Keratinocyte (primary cell): Measurements from ENCODE around the gene PLA1A. TPM values are rescaled to one million over a fixed set of nuclear protein-coding genes. Genes with fewer than 3 reads are reported as not detected.

Experiments
- DNase-seq: peaks from one replicate; pipeline ENCODE4 v3.0.0-alpha.2; 2011; ENCODE audit warnings: low read depth, missing footprints, low spot score
- FAIRE-seq: peaks from 2 replicates; lab custom pipeline; 2011; peaks lifted over from hg19 to GRCh38; lab: Jason Lieb, UNC
- H2AFZ ChIP-seq: 2 replicates; pipeline ENCODE4 v1.6.0; 2012; ENCODE audit warnings: low read length, control low read depth, inconsistent platforms; ENCODE audit not compliant: control insufficient read depth
- H3K27ac ChIP-seq: 2 replicates; pipeline ENCODE4 v1.5.1; 2011; ENCODE audit warnings: low read length; ENCODE audit not compliant: control insufficient read depth, insufficient read depth
- H3K27me3 ChIP-seq: 3 replicates; pipeline ENCODE4 v1.6.0; 2011; ENCODE audit warnings: low read length; ENCODE audit not compliant: control insufficient read depth, insufficient read depth; ENCODE audit errors: extremely low read depth
- H3K36me3 ChIP-seq, 2 experiments: 2 replicates in 1 of 2; 3 replicates in 1 of 2; pipeline ENCODE4 v1.5.1; 2011; ENCODE audit warnings: low read length in 2 of 2, mild to moderate bottlenecking in 1 of 2; ENCODE audit not compliant: control insufficient read depth in 2 of 2, insufficient read depth in 2 of 2; ENCODE audit errors: extremely low read depth in 1 of 2
- H3K4me1 ChIP-seq: 3 replicates; pipeline ENCODE4 v1.5.1; 2011; ENCODE audit warnings: low read length; ENCODE audit not compliant: control insufficient read depth, insufficient read depth; ENCODE audit errors: extremely low read depth
- H3K4me2 ChIP-seq: 3 replicates; pipeline ENCODE4 v1.6.0; 2011; ENCODE audit warnings: low read depth, low read length; ENCODE audit not compliant: control insufficient read depth, insufficient read depth; ENCODE audit errors: extremely low read depth
- H3K4me3 ChIP-seq, 3 experiments: fragments of 200-600 bp in 1 of 3; sonication (generic) in 1 of 3; 2 replicates in 2 of 3; 3 replicates in 1 of 3; pipeline ENCODE4 v1.5.1; 2011 to 2016; ENCODE audit warnings: low read length in 3 of 3, mild to moderate bottlenecking in 3 of 3, control low read depth in 2 of 3, inconsistent platforms in 1 of 3, low read depth in 1 of 3, mixed read lengths in 1 of 3, mixed run types in 1 of 3, moderate library complexity in 1 of 3; ENCODE audit not compliant: control insufficient read depth in 2 of 3, insufficient read depth in 2 of 3; ENCODE audit errors: extremely low read depth in 1 of 3
- H3K79me2 ChIP-seq: 2 replicates; pipeline ENCODE4 v1.6.0; 2012; ENCODE audit warnings: low read length; ENCODE audit not compliant: control insufficient read depth, insufficient read depth
- H3K9ac ChIP-seq: 3 replicates; pipeline ENCODE4 v1.6.0; 2011; ENCODE audit warnings: low read length; ENCODE audit not compliant: control insufficient read depth, insufficient read depth; ENCODE audit errors: extremely low read depth
- H3K9me1 ChIP-seq: 3 replicates; pipeline ENCODE4 v1.6.0; 2011; ENCODE audit warnings: low read length; ENCODE audit not compliant: control insufficient read depth, insufficient read depth; ENCODE audit errors: extremely low read depth
- H3K9me3 ChIP-seq: 2 replicates; pipeline ENCODE4 v1.5.1; 2012; ENCODE audit warnings: low read depth, low read length; ENCODE audit not compliant: control insufficient read depth
- H4K20me1 ChIP-seq: 3 replicates; pipeline ENCODE4 v1.6.0; 2011; ENCODE audit warnings: low read length; ENCODE audit not compliant: control insufficient read depth, insufficient read depth; ENCODE audit errors: extremely low read depth
- CTCF ChIP-seq, 3 experiments: IDR thresholded peaks in 1 of 3; conservative IDR thresholded peaks in 1 of 3; optimal IDR thresholded peaks in 1 of 3; 2 replicates in 2 of 3; 3 replicates in 1 of 3; pipeline versions ENCODE3 to v1.5.1; 2011; ENCODE audit warnings: low read length in 3 of 3, mild to moderate bottlenecking in 3 of 3, moderate library complexity in 2 of 3, control low read depth in 1 of 3, inconsistent platforms in 1 of 3; ENCODE audit not compliant: insufficient read depth in 2 of 3; ENCODE audit errors: extremely low read depth in 1 of 3
- EZH2 ChIP-seq: IDR thresholded peaks from one replicate; pipeline ENCODE4 v1.6.1; 2012; ENCODE audit warnings: inconsistent platforms, mild to moderate bottlenecking, low read length, moderate library complexity
- dilution Hi-C: fragments of 300-500 bp; cut with MboI; formaldehyde crosslinking; loops from one replicate; pipeline ENCODE4 v1.7.0; 2020; ENCODE audit warnings: low sequenced_read_pairs; ENCODE audit not compliant: extremely low pct_ligation_motif_present
- polyA plus RNA-seq, 5 experiments: library from polyadenylated mRNA; depleted of rRNA in 3 of 5; stranded (reverse) in 3 of 5; stranded (forward) in 1 of 5; unstranded in 1 of 5; fragments of >200 nt; gene quantifications; 1 replicate in 1 of 5; 2 replicates in 3 of 5; 3 replicates in 1 of 5; pipeline versions ENCODE4 v1.2.1 to v1.2.3, GENCODE V29; 2011 to 2012; ENCODE audit warnings: missing spikeins in 2 of 5, low read depth in 1 of 5, low replicate concordance in 1 of 5

The PLA1A gene
- polyA plus RNA-seq, 1 donor (not counting 4 experiments of a cell fraction or from before 2014, with no cell fraction given) = not detected

GRCh38 chr3:119625451-119626153, 27.9 kb downstream of the PLA1A start:
- H3K9ac ChIP-seq = no peak overlapping the region
- H3K27ac ChIP-seq = no peak overlapping the region
- H2AFZ ChIP-seq = no peak overlapping the region
- H4K20me1 ChIP-seq = peaks cover 2% of the 10 kb centered on the region
- FAIRE-seq = no peak
- H3K36me3 ChIP-seq = no peaks in the 10 kb centered on the region
- no peak for TF ChIP-seq EZH2
- TF ChIP-seq CTCF (optimal IDR thresholded peaks at IDR 0.05 in 1 of 3, IDR thresholded peaks at IDR 0.05 in 1 of 3, conservative IDR thresholded peaks at IDR 0.05 in 1 of 3; ENCODE audit: extremely low read depth in 1 of 3, insufficient read depth in 2 of 3, low read length in 3 of 3) = no peak
- dilution Hi-C loops = no loop called here
- no peak for DNase-seq
- peaks cover 11% of the 10 kb centered on the region for H3K27me3 ChIP-seq
- no peak overlapping the region for H3K4me2 ChIP-seq
- H3K4me1 ChIP-seq = no peaks in the 10 kb centered on the region
- no peaks in the 10 kb centered on the region for H3K9me3 ChIP-seq
- H3K79me2 ChIP-seq = no peaks in the 10 kb centered on the region
- H3K9me1 ChIP-seq = no peaks in the 10 kb centered on the region
- no peak overlapping the region for H3K4me3 ChIP-seq

GRCh38 chr3:119626196-119626595, 28.5 kb downstream of the PLA1A start:
- Histone ChIP-seq H3K4me2 (no peak overlapping the region), H3K79me2 (no peaks in the 10 kb centered on the region), H3K4me1 (no peaks in the 10 kb centered on the region), H3K9me1 (no peaks in the 10 kb centered on the region), H2AFZ (no peak overlapping the region), H3K27ac (no peak overlapping the region), H4K20me1 (no peaks in the 10 kb centered on the region), H3K4me3 (no peak overlapping the region), H3K36me3 (no peaks in the 10 kb centered on the region), H3K9me3 (no peaks in the 10 kb centered on the region), H3K9ac (no peak overlapping the region), H3K27me3 (peaks cover 6% of the 10 kb centered on the region)
- TF ChIP-seq CTCF (optimal IDR thresholded peaks at IDR 0.05 in 1 of 3, IDR thresholded peaks at IDR 0.05 in 1 of 3, conservative IDR thresholded peaks at IDR 0.05 in 1 of 3; ENCODE audit: extremely low read depth in 1 of 3, insufficient read depth in 2 of 3, low read length in 3 of 3) = no peak
- no peak for TF ChIP-seq EZH2
- FAIRE-seq (no peak), DNase-seq (no peak)
- dilution Hi-C loops = no loop called here
